HG02623 (cell line): ENCODE measurements around the gene RHOC.
"Not testable (repeated sequence)": the region's sequence is repeated elsewhere in the genome, so short reads cannot be mapped to it uniquely, and the experiment has no call there.

Source experiments
- ATAC-seq: cut with Tn5 transposase; IDR thresholded peaks from one replicate; pipeline ENCODE4 v1.9.1; 2021; ENCODE audit warnings: moderate library complexity; ENCODE audit not compliant: unreplicated experiment

RHOC gene

DNA sequence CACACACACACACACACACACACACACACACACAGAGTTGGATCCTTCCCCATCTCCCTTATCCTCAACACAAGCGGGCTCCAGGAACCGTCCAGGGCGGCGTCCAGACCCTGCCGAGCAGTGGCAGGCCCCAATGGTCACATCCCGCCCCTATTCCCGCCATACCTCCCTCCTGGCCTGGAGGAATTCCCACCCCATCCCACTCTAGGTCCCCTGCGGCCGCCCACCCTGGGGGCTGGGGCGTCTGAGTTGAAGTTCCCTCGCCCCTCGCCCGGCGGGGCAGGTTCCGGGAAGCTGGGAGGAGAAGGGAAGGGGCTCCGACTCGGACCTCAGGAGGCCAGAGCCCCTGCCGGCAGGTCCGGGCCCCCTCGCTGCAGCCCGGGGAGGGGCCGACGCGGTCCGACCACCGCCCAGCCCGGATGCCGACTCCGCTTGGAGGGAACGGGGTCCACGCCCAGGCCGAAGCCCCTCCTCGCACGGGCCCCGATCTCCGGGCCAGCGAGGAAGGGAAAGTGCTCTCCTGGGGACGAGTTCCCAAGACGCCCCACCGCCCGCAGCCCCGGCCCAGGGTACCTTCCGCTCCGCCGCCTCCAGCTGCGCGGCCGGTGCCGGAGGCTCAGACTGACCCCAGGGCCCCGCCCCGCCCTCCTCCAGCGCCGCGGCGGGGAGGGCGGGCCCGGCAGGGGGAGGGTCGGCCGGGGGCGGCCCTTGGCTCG lies at the start of gene RHOC:
Gene RHOC, minus strand, starts transcription at position 623 of the 716 bp plus-strand sequence. CDS start 3,328 bp downstream, outside the sequence.
- peak; percentile 63 for ATAC-seq

DNA sequence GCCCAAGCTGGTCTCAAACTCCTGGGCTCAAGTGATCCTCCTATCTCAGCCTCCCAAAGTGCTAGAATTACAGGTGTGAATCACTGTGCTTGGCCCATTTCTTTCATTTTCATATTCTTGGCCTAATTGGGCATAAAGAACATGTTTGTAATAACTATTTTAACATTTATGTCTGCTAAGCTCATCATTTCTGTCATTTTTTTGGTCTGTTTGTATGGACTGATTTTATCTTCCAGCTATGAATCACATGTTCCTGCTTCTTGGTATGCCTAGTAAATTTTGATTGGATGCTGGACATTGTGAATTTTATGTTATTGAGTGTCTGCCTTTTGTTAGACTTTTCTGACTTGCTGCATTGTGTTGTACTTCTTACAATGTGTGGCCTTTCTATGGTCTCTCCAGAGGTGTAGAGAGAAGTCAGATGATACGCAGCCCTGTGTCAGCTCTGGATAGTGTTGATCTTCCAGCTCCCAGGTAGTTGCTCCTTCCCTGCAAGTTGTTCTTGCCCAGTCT lies 47.2 kb upstream of the RHOC start:
- no peak for ATAC-seq

DNA sequence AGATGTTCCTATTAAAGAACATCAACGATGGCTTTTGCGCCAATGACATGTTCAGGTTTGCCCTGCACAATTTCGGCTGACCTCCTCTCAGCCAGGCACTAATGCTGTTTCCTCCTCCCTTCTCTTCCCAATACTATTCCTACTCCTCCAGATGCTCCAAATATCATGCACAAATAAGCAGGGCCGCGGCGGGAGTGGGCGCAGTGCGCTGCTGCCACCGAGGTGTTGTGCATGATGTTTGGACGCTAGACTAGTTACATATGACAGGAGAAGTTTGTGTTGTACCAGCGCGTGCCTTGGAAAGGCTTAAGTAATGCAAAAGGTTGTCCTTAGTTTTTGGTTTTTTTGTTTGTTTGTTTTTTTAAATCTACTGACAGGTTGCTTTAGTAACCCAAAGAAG lies 41.5 kb upstream of the RHOC start:
- no peak for ATAC-seq

DNA sequence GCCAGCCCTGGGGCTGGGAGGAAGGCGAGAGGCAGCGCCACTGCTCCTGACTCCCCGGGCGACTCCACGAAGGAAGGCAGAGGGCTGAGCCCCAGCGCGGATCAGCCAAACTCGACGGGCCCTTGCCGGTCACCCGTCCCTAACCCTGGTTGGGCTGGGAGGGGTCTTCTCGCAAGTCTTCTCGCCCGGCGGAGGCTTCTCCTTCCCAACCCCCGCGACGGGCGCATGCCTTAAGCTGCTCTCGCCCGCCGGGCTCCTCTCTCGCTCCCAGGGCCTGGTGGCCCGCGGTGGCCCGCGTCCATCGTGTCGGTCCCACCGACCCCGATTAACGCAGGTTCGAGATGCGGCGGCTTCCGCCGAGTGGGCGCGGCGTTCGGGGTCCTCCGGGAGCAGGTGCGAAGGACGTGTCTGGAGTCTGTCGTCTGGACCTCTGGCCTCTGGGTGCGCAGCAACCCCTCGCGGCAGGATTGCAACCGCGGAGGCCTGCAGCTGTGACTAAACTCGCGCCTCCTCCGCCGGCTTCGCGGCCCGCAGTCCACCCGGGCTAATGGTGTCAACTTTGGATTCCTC lies 37.2 kb upstream of the RHOC start:
- no peak for ATAC-seq

DNA sequence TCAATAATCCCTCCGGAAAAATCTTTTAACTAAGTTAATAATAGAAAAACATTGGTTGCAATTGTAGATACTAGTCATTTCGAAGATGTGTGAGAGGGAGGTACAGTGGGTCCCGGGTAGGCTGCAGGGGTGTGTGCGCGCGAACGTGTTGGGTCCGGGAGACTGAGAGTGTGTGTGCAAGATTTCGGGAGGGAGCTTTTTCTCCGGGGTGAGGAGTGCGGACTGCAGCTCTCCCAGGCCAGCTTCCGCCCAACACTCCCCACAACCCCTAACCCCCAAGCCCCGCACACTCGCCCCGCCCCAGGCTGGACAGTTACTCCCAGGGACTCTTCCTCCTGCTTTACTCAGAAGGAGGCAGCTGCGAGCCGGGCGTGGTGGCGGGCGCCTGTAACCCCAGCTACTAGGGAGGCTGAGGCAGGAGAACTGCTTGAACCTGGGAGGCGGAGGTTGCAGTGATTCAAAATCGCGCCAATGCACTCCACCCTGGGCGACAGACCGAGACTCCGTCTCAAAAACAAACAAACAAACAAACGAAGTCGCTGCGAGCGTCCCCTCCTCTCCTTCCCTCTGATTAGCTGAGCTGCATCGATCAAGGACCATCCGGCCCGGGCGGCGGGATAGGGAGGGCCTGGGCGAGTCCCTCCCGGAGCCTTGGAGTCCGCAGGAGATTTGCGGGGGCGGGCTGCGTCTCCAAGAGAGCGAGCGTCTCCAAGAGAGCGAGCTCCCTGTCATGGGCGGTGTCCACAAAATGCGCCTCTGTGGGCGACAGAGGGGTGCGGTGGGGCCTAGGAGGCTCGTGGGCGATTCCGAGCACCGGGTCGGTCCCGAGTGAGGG lies 36.5 kb upstream of the RHOC start:
- no peak for ATAC-seq

DNA sequence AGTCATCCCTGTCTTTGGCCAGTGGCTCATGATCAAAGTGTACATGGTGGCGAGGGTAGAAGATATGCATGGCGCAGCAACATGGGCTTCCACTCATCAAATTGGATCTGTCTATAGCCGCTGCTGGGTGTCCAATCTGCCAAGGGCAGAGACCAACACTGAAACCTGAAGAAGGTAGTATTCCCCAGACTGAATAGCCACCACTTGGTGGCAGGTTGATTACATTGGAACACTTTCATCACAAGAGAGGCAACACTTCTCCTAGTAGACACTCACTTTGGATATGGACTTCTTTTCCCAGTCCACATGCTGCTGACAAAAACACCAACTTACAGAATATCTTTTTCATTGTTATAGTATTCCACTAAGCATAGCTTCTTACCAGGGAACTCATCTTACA lies 30.6 kb upstream of the RHOC start:
- ATAC-seq = no peak

DNA sequence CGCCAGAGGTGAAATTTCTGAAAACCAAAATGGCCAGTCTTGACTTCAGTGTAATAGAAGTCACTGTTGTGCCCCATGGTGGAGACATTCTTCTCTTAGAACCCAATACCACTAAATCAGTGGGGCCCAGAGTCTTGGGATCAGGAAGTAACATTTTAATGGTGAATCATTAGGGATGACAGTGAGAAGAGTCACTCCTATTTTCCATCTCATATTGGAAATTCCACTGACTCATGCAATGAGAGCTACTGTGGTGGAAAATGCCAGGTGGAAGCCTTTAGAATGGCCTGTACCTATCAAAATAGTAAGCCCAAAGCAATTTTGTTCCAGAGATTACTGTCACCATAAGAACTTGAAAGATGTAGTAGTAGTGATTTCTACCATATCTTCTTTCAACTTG lies 28.8 kb upstream of the RHOC start:
- ATAC-seq = no peak

DNA sequence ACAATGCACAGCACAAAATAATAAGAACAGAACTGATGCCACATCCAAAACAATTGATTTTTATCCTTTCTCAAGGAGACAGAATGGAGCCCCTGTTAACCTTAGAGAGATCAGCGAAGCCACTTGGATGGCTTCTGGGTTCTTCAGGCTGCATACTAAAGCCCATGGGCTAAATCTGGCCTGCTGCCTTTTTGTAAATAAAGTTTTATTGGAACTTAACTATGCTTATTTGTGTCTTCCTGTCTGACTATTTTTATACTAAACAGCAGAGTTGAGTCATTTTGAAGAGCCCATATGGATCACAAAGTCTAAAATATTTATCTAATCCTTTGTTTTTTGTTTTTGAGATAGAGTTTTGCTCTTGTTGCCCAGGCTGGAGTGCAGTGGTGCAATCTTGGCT lies 24.5 kb upstream of the RHOC start:
- no peak for ATAC-seq

DNA sequence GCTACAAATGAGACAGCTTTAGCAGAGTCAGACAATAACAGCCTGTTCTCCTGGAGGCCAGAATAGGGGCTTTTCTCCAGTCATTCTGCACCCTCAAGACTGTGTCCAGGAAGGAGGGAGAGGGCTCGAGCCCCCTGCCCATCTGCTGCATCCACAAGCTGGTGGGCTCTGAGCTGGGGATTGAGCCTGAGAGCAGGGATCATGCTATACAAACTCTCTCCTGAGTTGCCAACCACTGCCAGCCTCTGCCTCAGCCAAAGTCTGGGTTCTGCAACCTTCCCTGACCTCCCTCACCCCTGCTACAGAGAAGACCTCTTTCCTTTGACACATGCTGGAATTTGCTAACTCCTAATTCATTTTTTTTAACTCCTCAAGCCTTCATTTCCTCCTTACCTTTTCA lies 23.0 kb upstream of the RHOC start:
- no peak for ATAC-seq

DNA sequence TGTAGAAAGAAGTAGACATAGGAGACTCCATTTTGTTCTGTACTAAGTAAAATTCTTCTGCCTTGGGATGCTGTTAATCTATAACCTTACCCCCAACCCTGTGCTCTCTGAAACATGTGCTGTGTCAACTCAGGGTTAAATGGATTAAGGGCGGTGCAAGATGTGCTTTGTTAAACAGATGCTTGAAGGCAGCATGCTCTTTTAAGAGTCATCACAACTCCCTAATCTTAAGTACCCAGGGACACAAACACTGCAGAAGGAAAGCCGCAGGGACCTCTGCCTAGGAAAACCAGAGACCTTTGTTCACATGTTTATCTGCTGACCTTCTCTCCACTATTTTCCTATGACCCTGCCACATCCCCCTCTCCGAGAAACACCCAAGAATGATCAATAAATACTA lies 22.1 kb upstream of the RHOC start:
- ATAC-seq = not testable (repeated sequence)

DNA sequence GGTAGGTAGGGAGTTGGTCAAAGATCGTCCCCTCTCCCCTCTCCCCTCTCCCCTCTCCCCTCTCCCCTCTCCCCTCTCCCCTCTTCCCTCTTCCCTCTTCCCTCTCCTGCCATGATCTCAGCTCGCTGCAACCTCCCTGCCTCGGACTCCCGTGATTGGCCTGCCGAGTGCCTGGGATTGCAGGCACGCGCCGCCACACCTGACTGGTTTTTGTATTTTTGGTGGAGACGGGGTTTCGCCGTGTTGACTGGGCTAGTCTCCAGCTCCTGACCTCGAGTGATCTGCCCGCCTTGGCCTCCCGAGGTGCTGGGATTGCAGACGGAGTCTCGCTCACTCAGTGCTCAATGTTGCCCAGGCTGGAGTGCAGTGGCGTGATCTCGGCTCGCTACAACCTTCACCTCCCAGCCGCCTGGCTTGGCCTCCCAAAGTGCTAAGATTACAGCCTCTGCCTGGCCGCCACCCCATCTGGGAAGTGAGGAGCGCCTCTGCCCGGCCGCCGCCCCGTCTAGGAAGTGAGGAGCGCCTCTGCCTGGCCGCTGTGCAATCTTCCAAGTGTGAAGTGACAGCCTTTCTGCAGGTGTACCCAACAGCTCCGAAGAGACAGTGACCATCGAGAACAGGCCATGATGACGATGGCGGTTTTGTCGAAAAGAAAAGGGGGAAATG lies 21.5 kb upstream of the RHOC start:
- not testable (repeated sequence) for ATAC-seq

DNA sequence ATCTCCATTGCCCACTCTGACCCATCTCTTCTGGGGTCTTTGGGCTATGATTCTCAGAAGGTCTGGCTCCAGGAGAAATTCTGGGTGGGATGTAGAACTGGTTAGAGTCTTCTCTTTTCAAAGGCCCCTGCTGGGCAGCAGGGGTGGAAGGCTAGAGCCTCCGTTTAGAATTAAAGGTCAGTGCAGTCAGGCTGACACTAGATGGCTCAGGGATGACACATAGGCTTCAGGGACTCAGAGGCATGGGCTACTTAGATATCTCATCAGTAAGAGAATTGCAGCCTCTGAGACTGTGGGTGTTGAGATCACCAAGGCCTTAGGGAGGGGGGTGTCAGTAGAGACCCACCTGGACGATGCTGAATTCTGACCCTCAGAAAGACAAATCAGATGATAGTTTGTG lies 20.8 kb upstream of the RHOC start:
- ATAC-seq = no peak

DNA sequence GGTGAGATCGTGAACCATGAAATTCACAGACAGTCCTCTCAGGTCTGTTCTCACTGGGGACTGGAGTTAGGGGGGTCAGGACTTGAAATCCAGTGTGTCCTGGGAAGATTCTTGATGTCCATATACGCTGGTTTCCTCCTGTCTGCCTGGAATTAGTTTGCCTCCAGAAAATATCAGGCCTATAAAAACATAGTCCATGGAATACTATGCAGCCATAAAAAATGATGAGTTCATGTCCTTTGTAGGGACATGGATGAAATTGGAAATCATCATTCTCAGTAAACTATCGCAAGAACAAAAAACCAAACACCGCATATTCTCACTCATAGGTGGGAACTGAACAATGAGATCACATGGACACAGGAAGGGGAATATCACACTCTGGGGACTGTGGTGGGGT lies 17.3 kb upstream of the RHOC start:
- ATAC-seq = not testable (repeated sequence)

DNA sequence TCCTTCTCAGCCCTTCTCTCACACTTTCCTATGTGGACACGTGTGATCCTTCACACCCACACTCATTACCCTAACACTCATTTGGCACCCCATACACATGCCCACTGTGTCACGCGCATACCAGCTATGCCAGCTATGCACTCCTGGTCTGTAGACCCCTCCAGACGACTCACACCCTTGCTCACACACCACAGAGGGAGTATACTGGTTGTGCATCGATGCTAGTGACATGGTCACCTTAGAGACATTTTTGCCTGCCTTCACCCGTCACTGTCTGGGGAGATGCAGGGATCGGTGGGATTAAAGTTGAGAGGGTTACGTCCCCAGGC lies 16.5 kb upstream of the RHOC start:
- ATAC-seq = no peak

DNA sequence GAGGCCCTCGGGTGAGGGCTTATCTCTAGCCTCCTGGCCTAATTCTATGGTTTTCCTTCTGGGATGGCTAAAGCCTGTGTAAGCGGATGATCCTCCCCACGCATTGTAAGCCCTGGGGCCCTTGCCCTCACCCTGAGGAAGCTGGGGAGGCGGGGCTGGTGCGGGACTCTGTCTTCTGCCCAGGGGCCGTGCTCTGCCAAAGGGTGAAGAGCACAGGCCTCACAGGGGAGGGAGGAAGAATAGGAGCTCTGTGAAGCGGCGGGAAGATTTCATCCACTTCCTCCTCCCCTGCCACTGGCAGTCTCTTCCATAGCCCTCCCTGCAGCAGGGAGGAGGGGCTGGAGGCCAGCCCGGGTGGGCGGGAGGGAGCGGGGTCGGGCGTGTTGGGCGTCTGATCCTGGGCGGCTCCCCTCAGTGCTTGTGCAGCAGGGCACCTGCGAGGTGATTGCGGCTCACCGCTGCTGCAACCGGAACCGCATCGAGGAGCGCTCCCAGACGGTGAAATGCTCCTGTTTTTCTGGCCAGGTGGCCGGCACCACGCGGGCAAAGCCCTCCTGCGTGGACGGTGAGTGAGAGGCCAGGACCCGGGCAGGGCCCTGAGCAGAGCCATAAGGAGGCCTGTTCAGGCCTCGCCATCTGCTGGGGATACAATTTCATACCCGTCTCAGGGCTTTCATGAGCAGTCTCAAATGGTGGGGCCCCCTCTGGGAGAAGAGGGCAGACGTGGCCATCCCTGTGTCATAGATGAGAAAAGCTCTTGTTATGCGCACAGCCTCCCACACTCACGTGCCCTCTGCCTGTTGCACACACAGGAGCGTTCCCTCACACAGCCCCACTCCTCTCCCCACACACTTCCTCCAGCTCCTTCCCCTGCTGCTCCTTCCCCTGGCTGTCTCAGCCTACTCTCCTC lies 15.9 kb upstream of the RHOC start:
- no peak for ATAC-seq

DNA sequence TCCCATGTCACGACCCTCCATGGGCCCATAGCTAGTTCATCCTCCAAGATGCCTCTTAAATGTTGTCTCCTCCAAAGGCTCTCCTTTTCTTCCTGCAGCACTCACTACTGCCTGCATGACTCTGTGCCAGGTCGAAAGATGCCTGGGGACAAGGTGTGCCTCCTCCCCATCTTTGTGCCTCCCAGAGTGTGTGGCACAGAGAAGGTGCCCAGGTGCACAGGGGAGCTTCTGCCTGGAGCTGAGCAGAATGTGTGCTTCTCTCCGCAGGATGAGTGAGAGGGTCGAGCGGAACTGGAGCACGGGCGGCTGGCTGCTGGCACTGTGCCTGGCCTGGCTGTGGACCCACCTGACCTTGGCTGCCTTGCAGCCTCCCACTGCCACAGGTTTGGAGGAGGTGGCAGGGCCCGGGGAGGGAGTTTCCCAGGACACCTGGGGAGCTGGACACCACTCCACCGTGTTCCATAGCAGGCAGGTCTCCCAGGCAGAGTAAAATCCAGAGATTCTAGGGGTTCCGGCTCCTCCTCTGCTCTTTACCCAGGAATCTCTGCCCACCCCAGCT lies 15.1 kb upstream of the RHOC start:
- no peak for ATAC-seq

DNA sequence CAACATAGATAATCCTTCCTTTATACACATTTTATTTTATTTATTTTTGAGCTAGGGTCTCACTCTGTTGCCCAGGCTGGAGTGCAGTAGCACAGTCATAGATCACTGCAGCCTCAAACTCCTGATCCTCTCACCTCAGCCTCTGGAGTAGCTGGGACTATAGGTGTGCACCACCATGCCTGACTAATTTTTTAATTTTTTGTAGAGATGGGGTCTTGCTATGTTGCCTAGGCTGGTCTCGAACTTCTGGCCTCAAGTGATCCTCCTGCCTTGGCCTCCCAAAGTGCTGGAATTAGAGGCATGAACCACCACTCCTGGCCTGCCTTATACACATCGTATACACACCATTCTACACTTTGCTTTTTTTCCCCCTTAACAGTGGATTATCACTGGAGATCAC lies 14.4 kb upstream of the RHOC start:
- ATAC-seq = not testable (repeated sequence)

DNA sequence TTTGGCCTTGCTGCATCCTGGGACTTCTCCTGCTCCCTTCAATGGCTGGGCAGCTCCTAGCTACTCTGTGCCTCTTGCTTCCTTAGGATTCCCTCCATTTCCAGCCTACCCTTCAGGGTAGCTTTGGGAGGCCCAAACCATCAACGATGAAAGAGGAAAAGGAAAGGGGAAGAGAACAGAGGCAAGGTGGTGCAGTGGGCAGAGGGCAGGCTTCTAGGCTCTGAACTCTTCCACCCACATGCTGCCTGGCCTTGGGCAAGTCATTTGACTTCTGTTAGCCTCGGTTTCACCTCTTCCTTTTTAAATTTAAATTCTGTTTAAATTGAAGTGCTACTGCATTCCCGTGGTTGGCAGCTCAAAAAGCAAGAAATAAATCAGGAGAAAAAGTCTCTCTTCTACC lies 13.9 kb upstream of the RHOC start:
- no peak for ATAC-seq

DNA sequence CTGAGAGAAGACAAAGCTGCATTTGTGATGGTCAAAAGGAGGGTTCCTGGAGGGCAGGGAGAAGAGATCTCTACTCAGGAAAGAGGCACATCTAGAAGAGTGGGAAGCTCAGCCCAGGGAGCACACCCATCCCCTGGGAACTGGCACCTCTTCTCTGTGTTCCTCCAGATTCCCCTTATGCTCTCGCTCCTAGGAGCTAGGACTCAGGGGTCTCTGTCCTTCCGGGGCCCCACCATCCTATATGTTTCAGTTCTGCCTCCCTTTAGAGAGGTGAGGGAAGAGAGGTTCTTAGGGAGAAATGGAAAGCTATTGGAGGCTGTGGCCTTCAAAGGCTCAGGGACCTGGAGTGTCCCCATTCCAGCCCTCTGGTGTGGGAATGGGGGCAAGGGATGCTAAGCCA lies 12.8 kb upstream of the RHOC start:
- no peak for ATAC-seq
